GM18858 (cell line): ENCODE measurements around the gene E2F8.

Experiments used
- ATAC-seq: cut with Tn5 transposase; IDR thresholded peaks from one replicate; pipeline ENCODE4 v1.9.1; 2021; ENCODE audit not compliant: unreplicated experiment

The E2F8 gene

DNA sequence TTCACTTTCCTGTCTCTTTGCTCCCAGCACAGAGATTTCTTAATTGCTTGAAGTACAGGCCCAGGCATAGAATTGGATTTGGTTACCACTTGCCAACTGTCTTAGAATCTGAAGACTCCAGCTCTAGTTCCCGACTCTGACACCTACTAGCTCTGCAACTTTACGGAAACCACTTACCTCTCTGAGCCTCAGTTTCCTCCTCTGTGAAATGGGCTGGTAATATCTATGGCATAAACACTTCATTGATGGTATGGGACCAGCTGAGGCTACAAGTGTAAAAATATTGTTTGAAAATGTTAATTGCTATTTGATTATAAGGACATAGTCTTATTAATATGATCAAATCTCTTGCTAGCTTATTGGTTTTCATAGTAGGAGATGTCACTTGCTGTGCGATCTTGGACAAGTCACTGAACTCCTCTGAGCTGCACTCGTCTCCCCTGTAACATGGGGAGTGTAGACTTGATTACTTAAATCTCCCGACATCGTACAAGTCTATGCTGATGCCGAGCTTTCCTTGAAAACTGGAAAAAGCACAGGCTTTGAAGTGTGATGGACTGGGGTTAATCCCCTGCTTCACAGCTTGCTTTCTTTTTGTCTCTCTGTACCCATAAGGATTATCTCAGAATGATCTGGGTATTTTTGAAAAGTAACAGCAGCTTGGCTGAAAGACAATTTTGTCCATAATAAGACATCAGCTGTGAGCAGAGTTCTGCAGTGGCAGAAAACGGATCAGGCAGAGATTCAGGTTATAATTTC, 11.8 kb upstream of the E2F8 start:
- no peak for ATAC-seq

GRCh38 chr11:19251577-19251976, 10.8 kb upstream of the E2F8 start:
- ATAC-seq: no peak

DNA sequence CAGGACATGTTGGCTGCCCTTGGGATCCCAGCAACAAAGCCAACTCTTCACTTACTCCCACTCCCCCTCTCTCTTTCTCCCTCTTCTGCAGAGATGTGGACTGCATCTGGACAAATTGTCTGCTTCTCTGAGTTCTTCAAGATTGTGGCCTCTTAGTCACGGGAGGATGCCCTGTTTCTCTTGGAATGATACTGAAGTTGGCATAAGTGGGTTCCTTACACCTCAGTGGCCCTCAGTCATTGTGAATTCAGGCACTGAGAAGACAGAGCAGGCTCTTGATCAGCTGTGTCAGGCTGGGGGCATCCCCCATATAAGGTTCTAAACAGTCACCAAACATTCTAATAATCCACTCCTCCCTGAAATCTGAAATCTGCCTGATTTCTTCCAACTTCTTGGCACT, 6.1 kb upstream of the E2F8 start:
- ATAC-seq: no peak

DNA sequence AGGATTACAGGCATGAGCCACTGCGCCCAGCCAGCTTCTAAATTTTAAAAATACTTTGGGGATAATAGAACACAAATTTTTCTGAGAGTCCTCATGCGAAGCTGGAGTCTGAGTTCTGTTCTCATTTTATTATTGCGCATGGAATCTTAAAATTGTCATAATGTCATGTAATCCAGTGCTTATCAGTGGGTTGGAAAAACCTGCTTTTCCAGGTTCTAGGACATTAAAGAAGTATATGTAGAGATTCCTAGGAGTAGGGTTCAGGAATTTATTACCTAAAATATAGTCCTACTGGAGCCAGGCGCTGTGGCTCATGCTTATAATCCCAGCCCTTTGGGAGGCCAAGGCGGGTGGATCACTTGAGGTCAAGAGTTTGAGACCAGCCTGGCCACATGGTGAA, 4.6 kb upstream of the E2F8 start:
- no peak for ATAC-seq

GRCh38 chr11:19244621-19245020, 3.9 kb upstream of the E2F8 start:
- no peak for ATAC-seq

DNA sequence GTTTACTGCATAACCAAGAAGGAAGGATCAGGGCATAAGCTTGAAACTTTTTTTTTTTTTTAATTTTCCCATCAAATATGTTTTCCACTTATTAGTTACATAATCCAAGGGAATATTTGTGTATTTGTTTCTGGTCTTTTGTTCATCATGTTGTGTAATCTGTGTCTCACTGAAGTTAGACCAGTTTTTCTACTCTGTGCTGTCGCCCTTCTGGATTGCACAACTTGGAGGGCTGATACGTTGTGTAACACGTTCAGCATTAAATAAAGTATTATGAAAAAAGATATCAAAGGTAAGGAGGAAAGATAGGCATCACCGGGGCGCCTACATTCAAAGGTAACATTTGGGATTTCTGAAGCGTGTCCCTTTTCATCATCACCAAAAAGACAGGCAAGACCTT, 3.3 kb upstream of the E2F8 start:
- no peak for ATAC-seq

DNA sequence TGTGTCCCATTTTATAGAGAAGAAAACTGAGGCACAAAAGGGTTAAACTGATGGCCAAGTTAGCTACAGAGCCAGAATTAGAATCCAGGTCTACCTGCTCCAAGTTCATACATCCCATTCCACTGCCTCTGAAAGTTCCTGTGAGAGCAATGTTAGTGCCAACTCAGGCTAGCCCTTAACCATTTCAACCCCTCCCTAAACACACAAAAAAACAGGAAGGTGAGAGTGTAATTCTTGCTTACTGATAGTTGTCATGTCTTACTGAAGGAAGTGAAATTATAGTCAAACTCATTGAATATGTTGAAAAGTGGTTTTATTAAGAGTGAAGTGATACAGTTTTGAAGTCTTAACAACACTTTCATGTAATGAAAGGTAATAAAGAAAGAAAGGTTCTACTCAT, 2.9 kb upstream of the E2F8 start:
- ATAC-seq: no peak

GRCh38 chr11:19243143-19243542, 2.4 kb upstream of the E2F8 start:
- ATAC-seq: no peak

DNA sequence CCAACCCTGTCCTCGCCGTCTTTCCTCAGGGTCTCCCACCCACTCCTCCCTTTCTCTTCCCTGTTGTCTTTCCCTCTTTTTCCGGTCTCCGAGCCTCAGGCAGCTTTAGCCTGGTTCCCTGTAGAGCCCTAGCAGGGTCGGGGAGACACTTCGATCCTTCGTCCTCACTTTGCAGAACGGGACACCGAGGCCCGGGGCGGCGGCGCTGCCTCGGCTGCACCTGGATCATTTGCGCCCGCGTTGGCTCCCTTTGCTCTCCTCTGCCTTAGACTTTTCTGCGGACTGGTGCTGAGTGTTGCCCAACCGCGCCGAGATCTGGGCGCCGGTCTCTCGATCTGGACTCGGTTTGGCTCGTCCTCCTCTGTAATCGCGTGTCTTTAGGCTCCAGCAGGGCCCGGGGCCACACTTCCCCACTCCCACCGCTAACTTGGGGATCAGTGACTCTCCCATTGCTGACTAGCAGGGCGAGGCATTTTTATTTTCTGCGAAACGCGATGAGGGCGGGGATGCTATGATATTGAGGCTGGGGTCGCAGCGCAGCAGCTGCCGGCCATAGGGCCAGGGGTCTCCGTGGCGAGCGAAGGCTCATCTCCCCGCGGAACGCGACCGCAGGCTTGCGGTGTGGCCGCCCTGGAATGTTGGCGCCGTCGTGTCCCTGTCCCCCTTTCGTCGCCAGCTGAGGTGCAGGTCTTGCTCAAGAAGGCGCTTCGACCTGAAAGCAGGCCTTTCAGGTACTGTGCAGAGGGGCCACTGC, 1.6 kb upstream of the E2F8 start:
- no peak for ATAC-seq

- no peak for ATAC-seq
Observed at GRCh38 chr11:19241260-19242178, 774 bp upstream of the E2F8 start.

- no peak for ATAC-seq
Observed at GRCh38 chr11:19239039-19239438, 1.7 kb downstream of the E2F8 start.

GRCh38 chr11:19237813-19238212, 2.9 kb downstream of the E2F8 start:
- ATAC-seq: no peak

GRCh38 chr11:19237381-19237780, 3.4 kb downstream of the E2F8 start:
- ATAC-seq: no peak

- ATAC-seq: no peak
Observed at GRCh38 chr11:19234231-19234817, 6.4 kb downstream of the E2F8 start.

DNA sequence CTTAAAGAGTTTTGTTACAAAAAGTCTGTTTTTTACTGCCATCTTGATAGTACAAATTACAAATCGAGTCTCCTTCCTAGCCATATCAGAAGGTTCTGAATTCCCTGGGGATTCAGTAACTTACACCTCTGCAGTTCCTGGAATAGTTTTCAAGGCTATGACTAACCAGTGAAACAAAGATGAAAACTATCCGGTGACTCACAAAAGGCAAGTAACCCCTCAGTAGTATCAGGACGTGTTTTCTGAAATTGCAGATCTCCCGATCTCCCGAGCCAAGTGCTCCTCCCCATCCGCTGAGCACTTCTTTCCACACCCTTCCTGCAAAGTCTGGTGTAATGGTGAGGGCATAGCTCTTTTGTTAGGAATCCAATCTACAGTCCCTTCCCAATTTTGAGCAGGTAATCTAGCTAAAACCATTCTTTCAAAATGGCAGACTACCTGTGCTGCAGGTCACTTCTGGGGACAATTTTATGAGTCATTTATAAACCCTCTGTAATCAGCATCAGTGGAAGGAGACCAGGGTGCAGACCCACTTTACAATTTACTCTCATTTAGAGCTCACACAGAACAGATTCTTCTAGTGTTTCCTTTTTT, 7.7 kb downstream of the E2F8 start:
- ATAC-seq: no peak

- no peak for ATAC-seq
Observed at GRCh38 chr11:19229671-19230070, 11.1 kb downstream of the E2F8 start.

GRCh38 chr11:19228968-19229367, 11.8 kb downstream of the E2F8 start:
- no peak for ATAC-seq

DNA sequence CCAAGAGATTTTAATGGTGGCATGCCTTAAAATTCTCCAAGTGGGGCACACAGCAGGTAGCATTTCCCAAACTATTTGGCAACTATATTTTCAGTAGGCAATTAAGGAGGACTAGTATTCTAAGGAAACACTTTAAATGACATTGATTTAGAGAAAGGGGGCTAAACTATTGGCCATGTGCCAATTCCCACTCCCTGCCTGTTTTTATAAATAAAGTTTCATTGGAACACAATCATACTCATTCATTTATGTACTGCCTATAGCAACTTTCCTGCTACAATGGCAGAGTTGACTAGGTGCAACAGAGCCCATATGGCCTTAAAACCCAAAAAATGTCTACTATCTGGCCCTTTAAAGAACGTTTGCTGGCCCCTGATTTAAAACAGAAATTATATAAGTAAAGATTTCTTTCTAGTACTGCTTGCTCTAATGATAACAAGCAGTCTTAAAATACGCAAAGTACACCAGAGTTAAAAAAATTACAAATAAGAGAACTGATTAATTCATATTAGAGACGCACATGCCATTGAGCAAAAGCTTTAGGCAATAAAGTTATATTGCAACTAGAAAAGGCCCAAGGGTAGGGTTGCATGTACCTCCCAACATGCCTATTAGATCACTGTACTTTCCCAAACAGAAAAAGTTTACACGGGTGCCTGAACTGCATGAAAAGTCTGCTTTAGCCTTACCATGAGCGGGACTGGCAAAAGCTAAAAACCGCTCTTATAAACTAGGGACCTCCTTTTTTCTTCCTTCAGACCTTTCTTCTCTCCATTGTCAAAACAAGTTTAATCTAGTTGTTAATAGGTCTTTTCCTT, 14.2 kb downstream of the E2F8 start:
- ATAC-seq: no peak

DNA sequence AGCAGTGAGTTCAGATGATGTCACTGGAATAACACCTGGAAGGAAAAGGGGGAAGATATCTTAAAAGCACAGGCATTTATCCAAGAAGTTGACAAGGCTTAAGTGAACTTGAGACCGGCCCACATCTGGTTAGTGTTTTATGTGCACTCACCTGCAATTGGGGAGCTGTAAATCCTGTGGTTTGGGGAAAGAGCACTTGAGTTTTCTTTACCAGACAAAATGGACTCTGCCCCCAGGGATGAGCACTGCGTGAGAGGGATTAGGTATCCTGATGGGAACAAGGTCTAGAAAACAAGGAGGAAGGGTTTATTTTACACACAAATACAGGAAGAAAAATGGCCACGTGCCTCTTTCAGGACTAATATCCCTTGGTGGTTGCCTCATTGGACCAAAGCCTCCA, 15.2 kb downstream of the E2F8 start:
- no peak for ATAC-seq

GRCh38 chr11:19225123-19225522, 15.6 kb downstream of the E2F8 start:
- ATAC-seq: no peak
